Measurements from ENCODE around the gene NBPF11. TPM values are rescaled to one million over a fixed set of nuclear protein-coding genes. Genes with fewer than 3 reads are reported as not detected.
A peak's percentile ranks its signal among the peaks of the same experiment; 100 is the strongest.
"Not testable (repeated sequence)": the region's sequence is repeated elsewhere in the genome, so short reads cannot be mapped to it uniquely, and the experiment has no call there.

NBPF11 gene, protein sequence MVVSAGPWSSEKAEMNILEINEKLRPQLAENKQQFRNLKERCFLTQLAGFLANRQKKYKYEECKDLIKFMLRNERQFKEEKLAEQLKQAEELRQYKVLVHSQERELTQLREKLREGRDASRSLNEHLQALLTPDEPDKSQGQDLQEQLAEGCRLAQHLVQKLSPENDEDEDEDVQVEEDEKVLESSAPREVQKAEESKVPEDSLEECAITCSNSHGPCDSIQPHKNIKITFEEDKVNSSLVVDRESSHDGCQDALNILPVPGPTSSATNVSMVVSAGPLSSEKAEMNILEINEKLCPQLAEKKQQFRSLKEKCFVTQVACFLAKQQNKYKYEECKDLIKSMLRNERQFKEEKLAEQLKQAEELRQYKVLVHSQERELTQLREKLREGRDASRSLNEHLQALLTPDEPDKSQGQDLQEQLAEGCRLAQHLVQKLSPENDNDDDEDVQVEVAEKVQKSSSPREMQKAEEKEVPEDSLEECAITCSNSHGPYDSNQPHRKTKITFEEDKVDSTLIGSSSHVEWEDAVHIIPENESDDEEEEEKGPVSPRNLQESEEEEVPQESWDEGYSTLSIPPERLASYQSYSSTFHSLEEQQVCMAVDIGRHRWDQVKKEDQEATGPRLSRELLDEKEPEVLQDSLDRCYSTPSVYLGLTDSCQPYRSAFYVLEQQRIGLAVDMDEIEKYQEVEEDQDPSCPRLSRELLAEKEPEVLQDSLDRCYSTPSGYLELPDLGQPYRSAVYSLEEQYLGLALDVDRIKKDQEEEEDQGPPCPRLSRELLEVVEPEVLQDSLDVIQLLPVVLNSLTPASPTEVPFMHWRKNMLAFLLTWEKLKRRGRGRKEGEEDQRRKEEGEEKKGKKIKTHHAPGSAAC
- polyA plus RNA-seq (ENCODE audit: insufficient read length) = 23.1 TPM

DNA sequence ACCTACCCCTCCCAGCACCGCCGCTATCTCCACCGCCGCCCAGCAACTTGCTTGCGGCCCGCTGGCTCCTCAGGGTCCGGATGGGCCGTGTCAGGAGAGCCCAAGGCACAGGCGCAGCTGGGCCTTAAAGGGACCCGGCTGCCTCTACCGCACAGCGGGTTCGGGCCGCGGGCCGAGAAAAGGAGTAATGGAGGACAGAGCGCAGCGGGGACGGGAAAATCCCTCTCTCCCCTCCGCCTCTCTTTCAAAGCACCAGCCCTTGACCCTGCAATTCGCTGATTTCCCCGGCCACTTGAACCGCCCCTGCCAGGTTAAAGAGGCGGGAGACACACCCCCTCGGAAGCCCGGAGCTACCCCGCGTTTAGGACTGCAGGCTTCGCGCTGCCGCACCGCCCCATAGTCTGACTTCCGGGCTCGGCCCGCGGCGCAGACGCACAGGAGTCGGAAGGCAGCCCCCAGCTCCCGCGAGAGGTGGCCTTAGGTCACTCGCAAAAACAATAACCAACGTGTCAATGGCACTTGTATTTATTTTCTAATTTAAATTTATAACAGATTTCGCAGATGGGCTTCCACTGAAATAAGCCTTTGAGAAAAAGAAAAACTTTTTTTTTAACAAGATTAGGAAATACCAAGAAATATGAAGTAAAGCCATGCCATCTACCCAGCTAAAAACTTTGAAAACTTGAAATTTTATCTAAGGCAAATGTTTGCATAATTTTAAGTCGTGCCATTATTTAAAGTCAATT, at the start of gene NBPF11:
Gene NBPF11, minus strand, starts transcription at position 371 of the 746 bp plus-strand sequence. CDS start 25,278 bp downstream, outside the sequence.
- DNase-seq = peak; percentile 79

GRCh38 chr1:148197396-148197795, 45.3 kb upstream of the NBPF11 start:
- DNase-seq = not testable (repeated sequence)

DNA sequence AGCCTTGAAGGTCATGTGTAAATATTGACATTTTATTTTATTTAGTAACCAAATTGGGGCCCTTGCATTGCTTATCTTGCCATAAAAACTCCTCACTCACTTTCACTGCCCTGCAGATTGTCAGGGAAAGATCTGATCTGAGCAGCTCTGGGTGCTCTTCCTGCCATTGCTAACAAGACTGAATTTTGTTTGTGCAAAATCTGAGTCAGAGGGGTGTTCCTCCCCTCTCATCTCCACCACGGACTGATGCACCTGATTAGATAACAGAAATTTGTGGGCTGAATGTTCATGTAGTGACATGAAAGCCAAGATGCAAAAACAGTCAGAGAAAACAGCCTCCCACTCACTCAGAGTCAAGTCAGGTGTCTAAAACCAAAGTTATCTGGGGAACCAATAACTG, 44.9 kb upstream of the NBPF11 start:
- not testable (repeated sequence) for DNase-seq

- DNase-seq = not testable (repeated sequence)
These were observed 43.0 kb upstream of the NBPF11 start for GRCh38 chr1:148195115-148195514.

- not testable (repeated sequence) for DNase-seq
These were observed 36.7 kb upstream of the NBPF11 start for GRCh38 chr1:148188768-148189167.

DNA sequence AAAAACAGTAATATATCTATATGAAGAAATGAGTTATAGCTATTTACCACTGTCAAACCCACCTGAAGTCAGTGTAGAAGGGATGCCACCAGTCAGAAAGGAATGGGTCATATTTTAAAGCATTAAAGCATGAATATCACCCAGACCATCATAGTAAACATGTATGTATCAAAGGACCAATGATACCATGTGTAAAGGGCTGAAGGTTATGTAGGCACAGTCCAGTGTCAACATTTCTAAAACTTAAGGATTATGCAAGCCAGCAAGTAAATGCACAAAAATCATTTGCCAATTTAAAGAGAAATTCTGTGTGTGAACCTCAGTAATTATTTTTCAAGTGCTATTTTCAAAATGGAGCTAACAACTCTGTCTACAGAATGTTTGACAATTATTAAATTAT, 26.6 kb upstream of the NBPF11 start:
- not testable (repeated sequence) for DNase-seq

DNA sequence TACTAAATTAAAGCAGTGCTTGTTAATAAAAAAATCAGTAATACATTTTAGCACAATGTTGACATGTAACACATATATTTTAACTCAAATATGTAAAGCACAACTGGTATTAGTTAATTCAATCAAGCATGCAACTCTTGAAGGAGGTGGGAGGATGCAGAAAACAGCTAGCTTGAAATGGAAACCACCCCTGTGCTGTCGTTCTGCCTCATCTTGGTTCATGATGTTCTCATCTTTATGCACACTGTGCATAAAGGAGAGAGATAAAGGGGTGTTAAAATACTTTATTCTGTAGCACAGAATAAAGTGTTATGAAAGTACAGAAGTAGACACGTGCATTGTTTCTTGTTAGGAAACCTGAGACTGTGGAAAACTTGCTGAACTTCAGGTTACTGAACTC, 23.3 kb upstream of the NBPF11 start:
- DNase-seq = not testable (repeated sequence)

DNA sequence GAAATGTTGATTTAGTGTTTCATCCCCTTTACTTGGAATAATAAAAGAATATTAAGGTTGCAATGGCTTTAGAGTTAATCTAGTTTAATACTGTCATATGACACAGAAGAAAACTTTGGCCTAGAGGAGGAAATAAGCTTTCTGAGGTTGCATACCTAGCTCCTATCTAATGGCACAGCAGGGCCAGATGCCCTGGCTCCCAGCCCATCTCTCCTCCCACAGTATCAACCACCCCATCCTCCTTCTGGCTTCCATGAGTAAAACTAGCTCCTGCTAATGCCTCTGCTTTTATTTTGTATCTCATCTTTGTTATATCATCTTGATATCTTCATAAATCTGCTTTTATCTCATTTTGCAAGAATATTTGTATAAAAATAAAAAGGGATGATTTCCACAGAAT, 19.9 kb upstream of the NBPF11 start:
- not testable (repeated sequence) for DNase-seq

- DNase-seq = no peak
These were observed 14.7 kb upstream of the NBPF11 start for GRCh38 chr1:148166558-148167492.

GRCh38 chr1:148162363-148162762, 10.3 kb upstream of the NBPF11 start:
- no peak for DNase-seq

GRCh38 chr1:148161053-148161901, 9.2 kb upstream of the NBPF11 start:
- no peak for DNase-seq

DNA sequence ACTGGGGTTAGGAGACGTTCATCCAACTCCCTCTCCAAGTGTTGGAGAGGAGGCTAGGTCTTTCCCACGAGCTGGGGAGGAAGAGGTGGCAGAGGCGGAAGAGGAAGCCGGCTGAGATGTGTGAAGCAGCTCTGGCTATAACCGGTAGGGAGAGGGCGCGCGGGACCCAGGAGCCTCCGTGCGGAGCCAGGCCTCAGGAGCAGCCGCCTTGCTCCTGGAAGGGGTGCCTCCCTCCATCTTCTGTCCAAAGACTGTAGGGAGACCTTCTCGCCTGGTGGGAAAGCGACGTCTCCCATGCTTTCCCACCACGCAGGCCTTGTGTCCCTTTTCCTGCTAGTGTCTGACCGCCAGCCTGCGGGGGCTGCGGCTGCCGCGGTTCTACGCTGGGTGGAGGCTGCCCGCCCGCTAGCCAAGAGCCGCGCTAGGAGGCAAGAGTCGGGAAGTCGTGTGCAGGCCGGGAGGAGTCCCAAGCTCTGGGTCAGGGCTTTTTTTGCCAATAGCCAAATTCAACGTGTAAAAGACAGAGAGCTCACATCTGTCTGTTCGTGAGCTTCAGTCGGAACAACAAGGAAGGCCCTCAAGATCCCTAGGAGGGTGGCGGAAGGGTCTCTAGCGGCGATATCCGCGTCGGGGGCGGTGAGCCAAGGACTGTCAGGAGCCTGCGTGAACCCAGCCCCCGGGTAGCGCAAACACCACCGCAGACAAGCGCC, 8.4 kb upstream of the NBPF11 start:
- DNase-seq = no peak

DNA sequence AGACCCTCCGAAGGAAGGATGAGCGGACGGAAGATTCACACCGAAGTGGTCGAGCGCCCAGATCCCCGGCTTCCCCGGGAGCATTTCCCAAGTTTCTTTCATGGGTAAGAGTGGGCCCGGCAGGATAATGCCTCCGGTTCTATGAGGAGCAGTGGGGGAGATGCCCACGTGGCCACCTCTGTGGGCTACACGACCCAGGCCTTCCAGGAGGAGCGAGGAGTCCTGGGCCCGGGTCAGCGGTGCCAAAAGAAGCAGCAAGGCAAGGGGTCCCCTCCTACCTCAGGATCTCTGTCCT, 7.9 kb upstream of the NBPF11 start:
- no peak for DNase-seq

GRCh38 chr1:148158341-148159003, 6.4 kb upstream of the NBPF11 start:
- no peak for DNase-seq

DNA sequence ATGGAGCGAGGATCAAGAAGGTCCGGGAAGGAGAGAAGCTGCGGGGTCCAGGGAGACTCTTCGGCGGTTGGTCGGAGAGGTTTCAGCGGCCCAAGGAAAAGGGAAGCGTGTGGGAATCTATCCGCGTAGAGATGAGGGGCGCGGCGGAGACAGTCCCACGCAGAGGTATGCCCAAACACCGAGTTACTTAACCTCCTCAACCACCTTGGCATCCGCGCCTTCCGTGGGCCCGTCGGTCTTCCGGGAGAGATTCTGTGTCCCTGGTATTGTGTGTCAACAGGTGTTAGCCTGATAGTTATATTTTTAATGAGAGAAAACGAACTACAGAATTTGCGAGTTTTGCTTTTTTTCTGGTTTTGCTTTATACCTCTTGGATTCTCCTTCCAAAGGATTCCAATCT, 5.7 kb upstream of the NBPF11 start:
- DNase-seq = not testable (repeated sequence)

DNA sequence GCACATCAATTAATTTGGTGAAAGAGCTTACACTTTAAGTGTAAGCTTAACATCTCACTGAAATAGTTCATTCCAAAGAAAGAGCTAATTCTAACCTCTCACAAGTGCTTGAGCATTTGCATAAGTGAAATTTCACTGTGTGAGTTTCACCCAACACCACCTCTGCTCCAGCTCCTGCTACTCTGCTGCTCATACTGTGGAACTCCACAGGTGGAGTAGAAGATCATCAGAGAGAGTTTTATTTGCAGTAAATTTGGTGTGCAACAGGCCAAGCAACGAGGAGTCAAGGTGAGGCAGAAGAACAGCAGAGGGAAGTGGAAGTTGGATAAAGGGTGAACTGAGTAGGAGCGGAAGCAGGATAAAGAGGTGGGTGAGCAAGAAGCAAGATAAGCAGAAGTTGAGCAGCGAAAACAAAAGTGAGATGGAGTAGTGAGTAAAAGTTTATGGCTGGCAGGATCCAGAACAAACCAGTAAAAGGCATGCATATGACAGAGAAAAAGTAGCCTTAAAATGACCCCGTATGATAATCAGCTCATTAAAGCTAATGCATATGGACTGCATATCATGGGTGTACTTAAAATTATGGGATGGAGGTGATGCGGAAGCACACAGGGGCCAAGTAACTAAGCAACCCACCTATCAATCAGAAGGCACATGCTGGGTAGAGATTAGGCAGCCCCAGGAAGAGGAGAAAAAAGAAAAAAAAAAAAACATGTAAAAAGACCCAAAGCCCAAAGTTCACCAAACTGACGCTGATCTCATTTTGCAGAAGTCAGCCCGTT, 3.6 kb upstream of the NBPF11 start:
- not testable (repeated sequence) for DNase-seq

- DNase-seq = not testable (repeated sequence)
These were observed 714 bp upstream of the NBPF11 start for GRCh38 chr1:148152795-148153194.

DNA sequence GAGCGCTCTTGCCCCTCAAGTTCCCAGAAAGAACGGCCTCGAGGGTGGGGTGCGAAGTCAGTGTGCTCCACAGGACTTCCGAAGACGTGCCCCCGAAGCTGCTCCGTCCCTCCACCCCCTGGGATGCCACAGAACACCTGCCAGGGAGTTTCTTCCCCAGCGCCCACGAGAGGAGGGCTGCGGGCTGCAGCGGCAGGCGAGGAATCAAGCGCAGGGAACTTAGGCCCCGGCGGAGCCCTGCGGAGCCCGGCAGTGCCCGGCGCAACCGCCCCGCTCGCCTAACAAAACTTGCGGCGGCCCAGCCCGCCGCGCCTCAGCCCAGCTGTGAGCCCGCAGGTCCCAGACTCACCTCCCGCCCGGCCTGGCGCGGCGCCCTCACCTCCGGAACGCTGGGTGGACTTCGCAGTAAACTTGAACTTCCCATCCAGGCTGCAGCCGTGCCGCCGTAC, 686 bp downstream of the NBPF11 start:
- not testable (repeated sequence) for DNase-seq

- not testable (repeated sequence) for DNase-seq
These were observed 1.1 kb downstream of the NBPF11 start for GRCh38 chr1:148150945-148151344.

All from hindlimb muscle (tissue), 1 donor.